Mammary epithelial cell (primary cell): ENCODE data around the gene ZHX3.

ENCODE experiments used
- CTCF ChIP-seq, 2 donors: IDR thresholded peaks in 1 of 2; conservative IDR thresholded peaks in 1 of 2; 2 replicates each; pipeline ENCODE4 v1.5.1; 2011 to 2012; ENCODE audit warnings: inconsistent platforms in 2 of 2, low read length in 2 of 2, mild to moderate bottlenecking in 2 of 2, control low read depth in 1 of 2, low read depth in 1 of 2; ENCODE audit not compliant: insufficient read depth in 1 of 2; ENCODE audit errors: extremely low read depth in 1 of 2
- EZH2 ChIP-seq: IDR thresholded peaks from 2 replicates; pipeline ENCODE4 v1.6.1; 2012; ENCODE audit warnings: low read length, inconsistent platforms, borderline replicate concordance

- no peak for TF ChIP-seq CTCF (conservative IDR thresholded peaks at IDR 0.05 in 1 of 2, IDR thresholded peaks at IDR 0.05 in 1 of 2; ENCODE audit: extremely low read depth in 1 of 2, insufficient read depth in 1 of 2, low read depth in 1 of 2, low read length in 2 of 2)
- no peak for TF ChIP-seq EZH2
Measured at GRCh38 chr20:41142245-41142644, 175.3 kb downstream of the ZHX3 start.
